HG03103 (cell line): ENCODE data around the gene ACSL4.
A peak's percentile ranks its signal among the peaks of the same experiment; 100 is the strongest.
"Not testable (repeated sequence)": the region's sequence is repeated elsewhere in the genome, so short reads cannot be mapped to it uniquely, and the experiment has no call there.

Experiments
- ATAC-seq: cut with Tn5 transposase; IDR thresholded peaks from one replicate; pipeline ENCODE4 v1.9.1; 2021; ENCODE audit warnings: low read depth; ENCODE audit not compliant: unreplicated experiment

The ACSL4 gene

DNA sequence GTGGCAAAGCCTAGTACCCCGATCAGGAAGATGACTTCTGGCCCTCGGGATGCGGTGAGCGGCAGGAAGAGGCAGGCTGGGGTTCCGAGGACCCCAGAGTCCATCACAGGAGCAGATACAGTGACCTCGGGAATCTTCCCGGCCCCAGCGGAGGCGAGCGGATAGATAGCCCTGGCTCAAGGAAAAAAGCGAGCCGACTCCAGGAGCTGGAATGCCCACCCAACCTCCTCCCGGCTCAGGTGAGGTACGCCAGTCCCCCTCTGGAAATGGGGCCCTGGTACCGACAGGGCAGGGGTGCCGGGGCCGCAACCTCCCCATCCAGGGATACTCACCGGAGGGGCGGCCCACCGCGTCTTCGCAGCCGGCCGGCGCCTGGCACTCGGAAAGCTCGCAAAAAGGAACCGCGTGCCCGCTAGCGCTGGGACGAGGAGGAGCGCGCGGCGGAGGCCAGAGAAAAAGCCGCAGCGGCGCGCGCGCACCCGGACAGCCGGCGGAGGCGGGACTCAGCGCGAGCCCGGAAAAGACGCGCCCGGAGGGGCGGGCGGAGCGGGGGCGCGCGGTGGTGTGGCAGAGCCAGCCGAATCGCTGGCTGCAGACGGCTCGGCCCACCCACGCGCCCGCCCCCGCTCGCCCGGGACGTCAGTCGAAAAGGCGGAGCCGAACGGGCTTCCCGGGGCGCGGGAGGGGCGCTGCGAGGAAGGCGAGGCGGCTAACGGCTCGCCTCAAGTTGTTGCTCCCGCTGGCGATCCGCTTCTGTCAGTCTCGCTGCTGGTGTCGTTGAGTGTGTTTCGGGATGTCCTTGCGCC, at the start of gene ACSL4:
Gene ACSL4 (minus strand): TSS at position 451 of the 806 bp plus-strand sequence. CDS start 49,894 bp downstream, outside the sequence.
- peak; percentile 70 for ATAC-seq

- ATAC-seq: no peak
Observed at GRCh38 chrX:109777749-109778148, 44.7 kb upstream of the ACSL4 start.

GRCh38 chrX:109776986-109777385, 43.9 kb upstream of the ACSL4 start:
- ATAC-seq: no peak

DNA sequence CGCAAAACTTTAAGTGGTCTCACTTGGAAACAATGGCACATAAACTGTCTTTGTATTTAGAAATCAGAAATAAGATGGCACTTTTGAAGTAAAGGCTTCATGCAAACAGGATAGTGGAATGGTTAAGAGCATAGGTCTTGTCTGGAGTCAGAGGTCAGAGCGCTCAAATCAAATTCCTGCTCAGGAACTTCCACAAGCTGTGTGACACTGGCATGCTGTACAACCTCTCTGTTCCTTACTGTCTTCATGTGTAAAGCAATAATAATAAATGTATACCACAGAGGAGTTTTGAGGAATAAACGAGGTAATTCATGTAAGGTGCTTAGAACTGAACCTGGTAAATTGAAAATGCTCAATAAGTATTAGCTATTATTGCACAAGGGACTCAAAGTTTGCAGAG, 43.4 kb upstream of the ACSL4 start:
- ATAC-seq: no peak

DNA sequence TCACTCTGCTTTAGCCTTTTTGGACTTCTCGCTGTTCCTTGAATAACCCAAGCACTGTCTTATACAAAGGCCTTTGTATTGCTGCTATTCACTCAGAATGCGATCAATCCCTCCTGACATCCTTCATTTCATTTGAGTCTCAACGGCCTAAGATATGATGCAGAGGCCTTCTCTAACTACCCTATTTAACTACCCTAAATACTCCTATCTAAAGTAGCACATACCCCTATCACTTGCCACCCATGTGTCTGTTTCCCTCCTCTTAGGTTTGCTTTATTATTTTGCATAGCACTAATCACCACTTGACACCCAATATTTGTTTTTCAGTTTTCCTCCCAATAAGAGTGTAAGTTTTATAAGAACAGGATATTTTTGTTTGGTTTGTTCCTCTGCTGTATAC, 42.3 kb upstream of the ACSL4 start:
- no peak for ATAC-seq

GRCh38 chrX:109774706-109775105, 41.6 kb upstream of the ACSL4 start:
- peak; percentile 93 for ATAC-seq

- no peak for ATAC-seq
Observed at GRCh38 chrX:109774136-109774535, 41.1 kb upstream of the ACSL4 start.

- no peak for ATAC-seq
Observed at GRCh38 chrX:109773374-109773773, 40.3 kb upstream of the ACSL4 start.

- no peak for ATAC-seq
Observed at GRCh38 chrX:109770780-109771179, 37.7 kb upstream of the ACSL4 start.

GRCh38 chrX:109760922-109761250, 27.8 kb upstream of the ACSL4 start:
- no peak for ATAC-seq

DNA sequence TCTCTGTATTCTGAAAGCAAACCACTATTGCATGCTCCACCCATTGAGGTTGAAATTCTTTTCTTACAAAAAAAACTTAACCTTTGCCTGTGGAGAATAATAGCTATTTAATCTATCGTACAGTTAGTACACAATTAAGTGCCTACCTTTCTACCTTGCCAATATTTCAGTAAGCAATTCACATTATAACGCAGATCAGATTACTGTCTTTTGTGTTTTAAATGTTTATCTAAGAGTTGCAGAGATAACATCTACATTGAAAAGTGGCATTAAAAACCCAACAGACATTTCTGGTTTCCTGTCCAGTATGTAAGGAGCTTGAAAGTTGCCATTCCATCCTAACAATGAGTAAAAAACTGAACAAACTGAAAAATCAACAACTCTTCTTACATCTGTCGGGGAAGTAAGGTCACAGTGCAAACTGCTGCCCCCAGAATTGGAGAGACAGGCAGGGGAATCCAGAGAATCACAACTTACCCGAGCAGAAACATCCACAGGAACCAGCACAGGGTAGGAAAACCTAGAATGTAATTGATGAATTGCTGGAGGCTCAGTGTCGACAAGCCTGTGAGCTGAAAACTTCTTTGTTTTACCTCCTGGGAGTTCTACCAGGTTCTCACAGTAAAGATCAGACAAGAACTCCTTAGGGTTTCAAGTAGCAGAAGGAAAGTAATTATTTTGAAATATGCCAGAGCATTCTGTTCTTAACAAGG, 27.3 kb upstream of the ACSL4 start:
- no peak for ATAC-seq

DNA sequence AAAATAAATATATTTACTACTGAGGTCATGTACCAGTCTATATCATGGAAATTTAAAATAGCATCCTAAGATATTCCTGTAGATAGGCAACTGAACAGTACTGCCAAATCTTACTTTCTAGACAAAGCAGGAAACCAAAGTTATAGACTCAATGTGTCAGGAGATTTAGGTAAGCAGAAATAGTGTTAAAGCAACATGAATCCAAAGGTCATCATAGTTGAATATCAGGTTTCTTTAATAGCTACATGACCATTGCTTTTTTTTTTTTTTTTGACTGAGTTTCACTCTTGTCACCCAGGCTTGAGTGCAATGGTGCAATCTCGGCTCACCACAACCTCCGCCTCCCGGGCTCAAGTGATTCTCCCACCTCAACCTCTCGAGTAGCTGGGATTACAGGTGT, 20.2 kb upstream of the ACSL4 start:
- no peak for ATAC-seq

GRCh38 chrX:109751698-109752097, 18.6 kb upstream of the ACSL4 start:
- ATAC-seq: no peak

- no peak for ATAC-seq
Observed at GRCh38 chrX:109749207-109749606, 16.1 kb upstream of the ACSL4 start.

DNA sequence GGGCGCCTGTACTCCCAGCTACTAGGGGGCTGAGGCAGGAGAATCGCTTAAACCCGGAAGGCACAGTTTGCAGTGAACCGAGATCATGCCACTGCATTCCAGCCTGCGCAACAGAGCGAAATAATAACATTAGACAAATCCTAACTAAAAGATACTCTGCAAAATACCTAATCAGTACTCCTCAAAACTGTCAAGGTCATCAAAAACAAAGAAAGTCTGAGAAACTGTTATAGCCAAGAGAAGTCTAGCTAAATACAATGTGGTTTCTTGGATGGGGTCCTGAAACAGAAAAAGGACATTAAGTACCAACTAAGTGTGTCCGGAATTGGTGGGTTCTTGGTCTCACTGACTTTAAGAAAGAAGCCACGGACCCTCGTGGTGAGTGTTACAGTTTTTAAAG, 14.6 kb upstream of the ACSL4 start:
- no peak for ATAC-seq

- ATAC-seq: no peak
Observed at GRCh38 chrX:109742722-109743121, 9.7 kb upstream of the ACSL4 start.

DNA sequence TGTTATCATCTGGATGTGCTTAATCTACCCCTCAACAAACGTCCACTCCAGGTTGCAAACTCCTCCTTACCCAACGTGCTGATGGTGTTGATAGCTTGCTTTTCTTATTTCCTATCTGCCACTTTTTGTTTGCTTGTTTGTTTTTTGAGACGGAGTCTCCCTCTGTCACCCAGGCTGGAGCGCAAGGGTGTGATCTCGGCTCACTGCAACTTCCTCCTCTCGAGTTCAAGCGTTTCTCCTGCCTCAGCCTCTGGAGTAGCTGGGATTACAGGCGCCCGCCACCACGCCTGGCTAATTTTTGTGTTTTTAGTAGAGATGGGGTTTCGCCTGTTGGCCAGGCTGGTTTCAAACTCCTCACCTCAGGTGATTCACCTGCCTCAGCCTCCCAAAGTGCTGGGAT, 7.8 kb upstream of the ACSL4 start:
- ATAC-seq: not testable (repeated sequence)

DNA sequence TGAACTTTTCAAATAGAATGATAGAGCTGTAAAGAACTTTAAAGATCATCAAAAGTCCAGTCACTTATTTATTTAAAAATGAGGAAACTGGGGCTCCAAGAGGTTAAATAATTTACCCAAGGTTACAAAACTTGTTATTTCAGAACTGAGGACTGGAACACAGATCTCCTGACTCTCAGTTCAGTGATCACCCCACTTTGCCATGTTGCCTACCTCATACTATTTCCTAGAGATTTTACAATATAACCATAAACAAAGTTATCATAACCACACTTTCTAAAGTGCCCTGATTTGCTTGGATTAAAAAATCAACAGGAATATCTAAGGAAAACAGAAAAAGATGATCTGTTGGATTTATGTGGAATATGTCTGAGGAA, 7.4 kb upstream of the ACSL4 start:
- no peak for ATAC-seq

GRCh38 chrX:109739625-109740432, 6.8 kb upstream of the ACSL4 start:
- no peak for ATAC-seq

DNA sequence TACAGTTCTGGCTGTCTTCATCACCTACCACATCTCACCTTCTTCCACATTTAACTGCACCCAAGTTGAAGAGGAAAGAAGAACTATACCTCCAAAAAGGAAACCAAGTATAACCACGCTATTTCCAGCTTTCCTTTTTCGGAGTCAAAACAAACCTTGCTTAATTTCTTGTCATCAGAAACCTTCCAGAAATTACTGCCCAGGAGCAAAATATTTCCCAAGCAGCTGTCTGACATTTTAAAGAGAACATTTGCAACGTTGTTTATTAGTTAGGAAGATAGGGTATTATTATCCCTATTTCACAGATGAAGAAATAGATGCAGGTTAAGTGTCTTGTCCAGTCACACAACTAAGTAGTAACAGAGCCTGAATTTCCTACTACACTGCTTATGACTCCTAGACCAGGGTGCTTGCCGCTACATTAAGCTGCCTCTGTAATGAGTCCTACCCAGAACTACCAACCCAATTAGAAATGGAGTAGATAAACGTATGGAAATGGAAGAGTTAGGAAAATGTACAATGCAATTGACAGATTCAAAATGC, 2.2 kb upstream of the ACSL4 start:
- ATAC-seq: no peak

DNA sequence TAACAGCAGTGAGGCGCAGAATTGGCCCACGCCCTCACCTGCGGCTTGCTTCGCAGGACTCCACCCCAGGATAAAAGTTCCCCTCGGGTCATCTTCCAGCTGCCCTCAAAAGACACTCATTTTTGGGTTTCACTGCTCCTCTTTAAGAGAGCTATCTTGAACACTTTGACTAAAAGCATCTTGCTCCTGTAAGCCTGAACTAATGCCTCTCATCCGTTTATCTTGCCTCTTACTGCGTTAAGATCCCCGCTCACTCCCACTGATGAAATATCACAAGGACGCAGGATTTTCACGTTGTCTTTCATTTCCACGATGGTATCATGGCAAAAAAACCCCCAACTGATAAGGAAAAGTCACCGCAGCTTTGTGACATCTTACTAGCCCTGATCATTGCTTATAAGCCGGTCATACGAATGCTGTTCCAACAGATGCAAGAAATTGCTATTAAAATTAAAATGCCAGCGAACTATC, 591 bp upstream of the ACSL4 start:
- ATAC-seq: no peak
